DND-41 (cell line): ENCODE data around the gene AGPAT3.

Experiments
- ATAC-seq: fragments of 200-7000 bp; cut with Tn5 transposase; 3 replicates; pipeline ENCODE4 v1.9.1; 2021; ENCODE audit warnings: low read depth; ENCODE audit not compliant: insufficient read depth
- DNase-seq: peaks from one replicate; pipeline ENCODE4 v3.0.0-alpha.2; 2020
- H2AFZ ChIP-seq: 2 replicates; pipeline ENCODE4 v1.6.0; 2012; ENCODE audit warnings: low read depth, low read length
- H3K27ac ChIP-seq: 2 replicates; pipeline ENCODE4 v1.5.1; 2012; ENCODE audit warnings: low read length, inconsistent platforms
- H3K27me3 ChIP-seq: fragments of 200-600 bp; sonication (generic); 2 replicates; pipeline ENCODE4 v1.6.0; 2012; ENCODE audit warnings: low read length, mild to moderate bottlenecking, inconsistent platforms; ENCODE audit not compliant: insufficient read depth, poor library complexity
- H3K36me3 ChIP-seq: 2 replicates; pipeline ENCODE4 v1.5.1; 2012; ENCODE audit warnings: low read length, inconsistent platforms; ENCODE audit not compliant: insufficient read depth
- H3K4me1 ChIP-seq: 2 replicates; pipeline ENCODE4 v1.5.1; 2012; ENCODE audit warnings: mild to moderate bottlenecking, low read length; ENCODE audit not compliant: insufficient read depth
- H3K4me2 ChIP-seq: 2 replicates; pipeline ENCODE4 v1.6.0; 2012; ENCODE audit warnings: mild to moderate bottlenecking, moderate library complexity, low read length, inconsistent platforms; ENCODE audit not compliant: insufficient read depth
- H3K4me3 ChIP-seq, 2 experiments: fragments of 200-600 bp in 1 of 2; shearing (Covaris generic) in 1 of 2; 2 replicates each; pipeline ENCODE4 v1.5.1; 2012 to 2016; ENCODE audit warnings: inconsistent platforms in 2 of 2, low read length in 2 of 2, mild to moderate bottlenecking in 2 of 2, low read depth in 1 of 2, moderate library complexity in 1 of 2
- H3K79me2 ChIP-seq: 2 replicates; pipeline ENCODE4 v1.6.0; 2012; ENCODE audit warnings: low read length, inconsistent platforms; ENCODE audit not compliant: insufficient read depth
- H3K9ac ChIP-seq: 2 replicates; pipeline ENCODE4 v1.6.0; 2012; ENCODE audit warnings: low read depth, mild to moderate bottlenecking, inconsistent platforms, low read length, moderate library complexity
- H3K9me3 ChIP-seq: 2 replicates; pipeline ENCODE4 v1.5.1; 2012; ENCODE audit warnings: low read length, moderate library complexity, mild to moderate bottlenecking, inconsistent platforms; ENCODE audit not compliant: insufficient read depth, severe bottlenecking
- H4K20me1 ChIP-seq: 2 replicates; pipeline ENCODE4 v1.6.0; 2012; ENCODE audit warnings: low read length; ENCODE audit not compliant: insufficient read depth
- EZH2 ChIP-seq: IDR thresholded peaks from 3 replicates; pipeline ENCODE4 v1.6.1; 2012; ENCODE audit warnings: borderline replicate concordance, low read depth, mild to moderate bottlenecking, moderate library complexity, low read length, inconsistent platforms; ENCODE audit not compliant: severe bottlenecking
- TF ChIP-seq, protein P1 (sequence below): IDR thresholded peaks from 2 replicates; pipeline ENCODE4 v1.5.1; 2012; ENCODE audit warnings: borderline replicate concordance, low read length, moderate library complexity, mild to moderate bottlenecking; ENCODE audit not compliant: poor library complexity, severe bottlenecking; ENCODE audit errors: extremely low read depth

The AGPAT3 gene

DNA sequence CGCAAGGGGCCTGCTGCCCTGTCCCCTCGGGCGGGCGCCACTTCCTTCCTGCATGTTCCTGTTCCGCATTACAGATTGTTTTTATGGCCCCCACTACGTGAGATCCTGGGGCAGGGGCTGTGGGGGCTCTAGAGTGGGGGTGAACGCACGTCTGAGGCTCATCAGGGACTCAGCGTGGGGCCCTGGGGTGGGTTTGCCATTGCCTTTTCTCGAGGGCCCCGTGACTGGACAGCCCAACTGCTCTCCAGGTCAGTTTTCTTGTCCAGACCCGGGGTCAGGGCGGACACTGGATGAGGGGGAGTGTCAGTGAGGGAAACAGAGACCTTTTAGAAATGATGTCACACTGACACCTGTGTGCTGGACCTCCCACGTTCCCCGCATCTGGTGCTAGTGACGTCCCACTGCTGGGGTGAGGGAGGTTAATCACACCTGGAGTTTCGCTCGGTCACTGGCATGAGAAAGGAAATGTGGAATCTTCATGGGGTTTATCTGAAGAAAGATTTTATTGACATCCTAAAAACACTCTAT is 65.9 kb downstream of the AGPAT3 start:
- H2AFZ ChIP-seq: no peak overlapping the region
- H3K79me2 ChIP-seq: peaks cover 92% of the 10 kb centered on the region
- no peak for ATAC-seq
- no peaks in the 10 kb centered on the region for H3K27me3 ChIP-seq
- H3K27ac ChIP-seq: no peak overlapping the region
- H3K9ac ChIP-seq: no peak overlapping the region
- H3K36me3 ChIP-seq: peaks cover 65% of the 10 kb centered on the region
- no peak overlapping the region for H3K4me3 ChIP-seq
- H3K4me2 ChIP-seq: no peak overlapping the region
- no peaks in the 10 kb centered on the region for H3K9me3 ChIP-seq
- peaks cover 88% of the 10 kb centered on the region for H4K20me1 ChIP-seq
- TF ChIP-seq EZH2: no peak
- TF ChIP-seq, protein P1, sequence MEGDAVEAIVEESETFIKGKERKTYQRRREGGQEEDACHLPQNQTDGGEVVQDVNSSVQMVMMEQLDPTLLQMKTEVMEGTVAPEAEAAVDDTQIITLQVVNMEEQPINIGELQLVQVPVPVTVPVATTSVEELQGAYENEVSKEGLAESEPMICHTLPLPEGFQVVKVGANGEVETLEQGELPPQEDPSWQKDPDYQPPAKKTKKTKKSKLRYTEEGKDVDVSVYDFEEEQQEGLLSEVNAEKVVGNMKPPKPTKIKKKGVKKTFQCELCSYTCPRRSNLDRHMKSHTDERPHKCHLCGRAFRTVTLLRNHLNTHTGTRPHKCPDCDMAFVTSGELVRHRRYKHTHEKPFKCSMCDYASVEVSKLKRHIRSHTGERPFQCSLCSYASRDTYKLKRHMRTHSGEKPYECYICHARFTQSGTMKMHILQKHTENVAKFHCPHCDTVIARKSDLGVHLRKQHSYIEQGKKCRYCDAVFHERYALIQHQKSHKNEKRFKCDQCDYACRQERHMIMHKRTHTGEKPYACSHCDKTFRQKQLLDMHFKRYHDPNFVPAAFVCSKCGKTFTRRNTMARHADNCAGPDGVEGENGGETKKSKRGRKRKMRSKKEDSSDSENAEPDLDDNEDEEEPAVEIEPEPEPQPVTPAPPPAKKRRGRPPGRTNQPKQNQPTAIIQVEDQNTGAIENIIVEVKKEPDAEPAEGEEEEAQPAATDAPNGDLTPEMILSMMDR: no peak
- no peak for DNase-seq
- H3K4me1 ChIP-seq: no peaks in the 10 kb centered on the region

DNA sequence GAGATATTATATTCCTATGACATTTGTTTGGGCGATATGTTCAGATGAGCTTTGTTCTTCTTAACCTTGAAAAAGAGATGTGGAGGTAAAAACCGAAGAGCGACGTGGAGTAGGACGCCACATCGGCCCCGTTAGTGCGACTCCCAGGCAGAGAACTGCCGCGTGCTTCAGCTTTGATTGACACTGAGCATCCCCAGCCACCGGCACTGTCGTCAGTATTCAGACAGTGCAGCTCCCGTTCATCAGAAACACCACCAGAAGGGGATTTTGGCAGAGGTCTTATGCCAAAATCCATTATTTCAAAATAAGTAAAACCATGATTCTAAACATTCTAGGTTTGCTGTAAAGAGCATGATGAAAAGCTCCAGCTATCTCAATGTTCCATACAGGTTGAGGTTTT is 66.5 kb downstream of the AGPAT3 start:
- ATAC-seq: no peak
- Histone ChIP-seq H3K36me3 (peaks cover 60% of the 10 kb centered on the region), H3K27ac (no peak overlapping the region), H3K4me1 (no peaks in the 10 kb centered on the region), H3K4me3 (no peak overlapping the region), H3K9me3 (no peaks in the 10 kb centered on the region), H3K27me3 (no peaks in the 10 kb centered on the region), H2AFZ (no peak overlapping the region), H3K79me2 (peaks cover 93% of the 10 kb centered on the region), H4K20me1 (peaks cover 89% of the 10 kb centered on the region), H3K9ac (no peak overlapping the region), H3K4me2 (no peak overlapping the region)
- no peak for DNase-seq
- no peak for TF ChIP-seq EZH2
- TF ChIP-seq, protein P1: no peak

DNA sequence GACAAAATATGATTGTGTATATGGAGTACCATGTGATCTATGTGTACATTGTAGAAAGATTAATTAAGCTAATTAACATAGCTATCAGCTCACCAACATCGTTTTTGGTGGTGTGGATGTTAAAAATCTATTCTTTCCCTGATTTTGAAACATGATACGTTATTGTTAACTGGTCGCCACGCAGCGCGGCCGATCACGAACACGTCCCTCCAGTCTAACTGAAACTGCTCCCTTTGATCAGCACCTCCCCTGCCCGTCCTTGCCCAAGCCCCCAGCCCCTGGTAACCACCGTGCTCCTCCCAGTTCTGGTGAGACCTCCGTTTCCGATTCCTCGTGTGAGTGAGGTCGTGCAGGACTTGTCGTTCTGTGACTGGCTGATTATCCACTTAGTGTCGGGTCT is 67.0 kb downstream of the AGPAT3 start:
- no peaks in the 10 kb centered on the region for H3K4me1 ChIP-seq
- H3K9ac ChIP-seq: no peak overlapping the region
- DNase-seq (no peak), ATAC-seq (no peak)
- H3K9me3 ChIP-seq: no peaks in the 10 kb centered on the region
- H2AFZ ChIP-seq: no peak overlapping the region
- TF ChIP-seq, protein P1: no peak
- no peak for TF ChIP-seq EZH2
- H3K4me3 ChIP-seq: no peak overlapping the region
- H3K4me2 ChIP-seq: no peak overlapping the region
- peaks cover 60% of the 10 kb centered on the region for H3K36me3 ChIP-seq
- peaks cover 95% of the 10 kb centered on the region for H3K79me2 ChIP-seq
- no peak overlapping the region for H3K27ac ChIP-seq
- H3K27me3 ChIP-seq: no peaks in the 10 kb centered on the region
- H4K20me1 ChIP-seq: peaks cover 94% of the 10 kb centered on the region

DNA sequence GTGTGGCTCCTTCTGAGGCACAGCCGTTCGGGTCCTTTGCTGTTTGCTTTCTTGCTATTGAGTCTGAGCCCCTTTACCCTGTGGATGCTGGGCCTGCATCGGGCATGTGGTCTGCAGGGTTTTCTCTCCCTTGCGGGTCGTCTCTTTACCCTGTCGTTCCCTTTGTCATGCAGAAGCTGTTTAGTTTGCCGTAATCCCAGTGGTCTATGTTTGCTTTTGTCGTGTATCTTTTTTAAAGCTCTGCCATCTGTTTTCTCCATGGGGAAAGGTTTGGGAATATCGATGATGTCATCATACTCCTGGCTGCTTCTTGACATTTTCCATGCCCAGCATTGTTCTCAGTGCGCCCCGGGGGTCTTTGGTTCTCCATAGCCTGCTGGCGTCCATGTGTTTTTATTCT is 68.2 kb downstream of the AGPAT3 start:
- H3K9me3 ChIP-seq: no peaks in the 10 kb centered on the region
- H3K79me2 ChIP-seq: peaks cover 96% of the 10 kb centered on the region
- peaks cover 50% of the 10 kb centered on the region for H3K36me3 ChIP-seq
- no peak overlapping the region for H3K4me2 ChIP-seq
- DNase-seq (no peak), ATAC-seq (no peak)
- H3K27ac ChIP-seq: no peak overlapping the region
- TF ChIP-seq, protein P1: no peak
- TF ChIP-seq EZH2: no peak
- H3K4me1 ChIP-seq: no peaks in the 10 kb centered on the region
- no peak overlapping the region for H3K4me3 ChIP-seq
- H4K20me1 ChIP-seq: peaks cover 91% of the 10 kb centered on the region
- H2AFZ ChIP-seq: no peak overlapping the region
- H3K9ac ChIP-seq: no peak overlapping the region
- no peaks in the 10 kb centered on the region for H3K27me3 ChIP-seq
